Activated naive CD4-positive, alpha-beta T cell (primary cell): ENCODE results near the gene RHEB.

ENCODE experiments used
- DNase-seq, 4 experiments: peaks; one replicate each; lab custom pipeline; 2025; lab: John Stamatoyannopoulos, UW

RHEB gene

GRCh38 chr7:151448261-151449252 lies 71.1 kb downstream of the RHEB start:
- DNase-seq, result peak; percentile 50 to 72 (median 68)

- no peak for DNase-seq
These were observed 71.8 kb downstream of the RHEB start for GRCh38 chr7:151447901-151448260.

DNA sequence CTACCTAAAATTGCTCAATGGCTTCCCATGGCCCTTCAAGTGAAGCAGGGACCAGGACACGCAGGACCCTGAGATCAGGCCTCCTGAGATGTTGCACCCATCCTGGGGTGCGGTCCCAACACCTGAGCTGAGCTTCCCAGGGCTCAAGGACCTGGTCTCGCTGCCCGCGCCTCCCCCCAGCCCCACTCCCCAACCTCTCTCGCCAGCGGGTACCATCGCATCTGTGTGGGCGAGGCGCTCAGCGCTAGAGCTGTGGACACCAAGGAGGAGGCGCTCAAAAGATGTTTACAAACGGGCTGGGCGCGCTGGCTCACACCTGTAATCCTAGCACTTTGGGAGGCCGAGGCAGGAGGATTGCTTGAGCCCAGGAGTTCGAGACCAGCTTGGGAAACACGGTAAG lies 72.4 kb downstream of the RHEB start:
- DNase-seq, result no peak

GRCh38 chr7:151446412-151446811 lies 73.3 kb downstream of the RHEB start:
- no peak for DNase-seq

- no peak for DNase-seq
These were observed 75.1 kb downstream of the RHEB start for GRCh38 chr7:151444632-151445031.

DNA sequence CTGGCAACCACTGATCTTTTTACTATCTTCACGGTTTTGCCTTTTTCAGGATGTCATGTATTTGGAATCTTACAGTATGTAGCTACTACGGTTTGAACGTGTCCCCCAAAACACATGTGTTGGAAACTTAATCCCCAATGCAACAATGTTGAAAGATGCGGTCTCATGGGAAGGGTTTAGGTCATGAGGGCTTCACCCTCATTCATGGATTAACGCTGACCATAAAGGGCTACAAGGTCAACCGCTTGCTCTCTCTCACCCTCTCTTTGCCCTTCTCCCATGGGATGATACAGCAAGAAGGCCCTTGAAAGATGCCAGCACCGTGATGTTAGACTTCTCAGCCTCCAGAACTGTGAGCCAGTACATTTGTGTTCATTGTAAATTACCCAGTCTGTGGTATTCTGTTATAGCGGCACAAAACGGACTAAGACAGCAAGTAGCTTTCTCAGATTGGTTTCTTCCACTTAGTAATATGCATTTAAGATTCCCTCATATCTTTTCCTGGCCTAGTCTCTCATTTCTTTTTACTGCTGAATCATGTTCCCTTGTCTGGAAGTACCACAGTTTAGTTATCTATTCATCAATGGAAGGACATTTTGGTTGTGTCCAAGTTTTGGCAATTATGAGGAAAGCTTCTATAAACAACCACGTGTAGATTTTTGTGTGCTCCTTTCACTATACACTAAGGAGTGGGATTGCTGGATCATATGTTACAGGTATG lies 76.8 kb downstream of the RHEB start:
- no peak for DNase-seq

GRCh38 chr7:151440799-151441445 lies 78.8 kb downstream of the RHEB start:
- no peak for DNase-seq

GRCh38 chr7:151439855-151440798 lies 79.6 kb downstream of the RHEB start, which contains the start of gene CRYGN:
Gene CRYGN (minus strand): TSS chr7:151440141. CDS start chr7:151439917, 224 bp downstream.
- DNase-seq, result peak in 1 of 4 experiments; percentile 21

DNA sequence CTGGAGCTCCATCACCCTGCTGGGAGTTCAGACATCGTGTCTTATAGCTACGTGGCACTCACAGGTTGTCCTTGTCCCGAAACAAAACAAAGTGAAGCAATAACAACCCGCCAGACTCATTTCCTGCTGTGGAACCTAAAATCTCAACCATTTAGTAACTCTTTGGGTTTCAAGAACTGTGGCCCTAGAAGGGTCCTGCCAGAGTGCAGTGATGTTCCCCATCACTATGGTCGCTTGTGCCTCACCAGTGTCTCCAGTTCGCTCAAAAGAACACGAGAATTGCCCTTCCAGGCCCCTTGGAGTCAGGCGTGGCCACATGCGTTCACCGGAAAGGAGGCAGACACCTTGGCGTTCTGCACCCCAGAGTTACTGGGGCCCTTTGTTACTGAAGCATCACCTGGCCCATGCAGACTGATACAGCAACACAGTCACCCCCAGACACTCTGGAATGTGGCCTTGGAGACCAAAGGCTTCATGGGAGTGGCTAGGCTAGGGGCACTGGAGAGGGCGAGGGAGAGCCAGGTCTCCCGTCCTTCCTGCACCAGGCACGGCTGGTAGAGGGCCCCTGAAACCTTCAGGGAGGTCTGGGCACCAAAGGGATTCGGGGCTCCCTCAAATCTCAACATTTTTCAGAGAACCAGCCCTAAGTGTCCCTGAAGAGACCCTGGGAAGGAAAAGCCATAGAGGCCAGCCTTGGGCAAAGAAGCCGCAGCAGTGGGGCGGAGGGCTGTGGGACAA lies 80.7 kb downstream of the RHEB start:
- no peak for DNase-seq

DNA sequence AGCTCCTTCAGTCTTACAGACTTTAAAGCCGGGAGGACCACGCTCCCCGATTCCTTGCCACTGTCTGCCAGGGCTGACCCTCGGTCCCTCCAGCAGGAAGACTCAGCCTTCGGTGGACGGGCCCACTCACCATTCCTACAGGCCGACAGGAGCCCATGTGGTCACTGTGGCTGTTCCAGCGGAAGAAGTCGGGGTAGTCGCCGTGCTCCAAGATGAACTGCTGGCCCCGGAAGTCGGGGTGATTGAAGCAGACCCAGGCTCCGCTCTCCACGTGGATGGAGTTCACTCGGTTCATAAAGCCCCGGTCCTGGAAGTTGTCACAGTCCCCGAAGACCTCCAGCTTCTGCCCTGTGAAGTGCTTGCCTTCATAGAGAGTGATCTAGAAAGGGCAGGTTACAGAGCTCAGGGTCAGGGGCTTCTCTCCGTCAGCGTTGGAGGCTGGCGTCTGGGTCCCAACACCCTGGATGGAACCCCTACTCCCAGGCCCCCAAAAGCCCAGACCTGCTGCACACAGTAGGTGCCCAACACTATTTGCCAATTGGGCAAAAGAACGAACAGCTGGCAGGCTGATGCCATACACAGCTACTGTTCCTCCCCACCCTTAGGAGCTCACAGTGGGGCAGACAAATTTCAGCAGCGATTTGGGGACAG lies 81.7 kb downstream of the RHEB start:
- no peak for DNase-seq

DNA sequence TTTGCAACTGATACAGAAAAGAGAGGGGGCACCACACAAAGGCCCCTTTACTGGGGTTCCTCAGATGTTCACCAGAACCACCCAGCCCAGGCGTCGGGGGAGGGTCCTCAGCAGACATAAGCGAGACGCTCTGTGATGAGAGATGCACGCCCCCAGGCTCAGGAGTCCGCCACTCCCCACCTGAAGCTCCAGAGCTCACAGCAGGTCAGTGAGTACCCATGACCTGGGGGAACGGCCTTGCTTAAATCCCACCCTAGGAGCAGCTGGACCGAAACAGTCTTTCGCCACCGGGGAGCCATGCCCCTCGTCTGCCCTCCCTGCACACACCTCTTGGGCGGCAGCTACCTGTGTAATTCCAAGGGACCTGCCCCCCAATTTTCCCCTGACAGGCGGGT lies 82.5 kb downstream of the RHEB start:
- DNase-seq, result no peak

GRCh38 chr7:151436446-151437158 lies 83.1 kb downstream of the RHEB start:
- DNase-seq, result no peak

- no peak for DNase-seq
These were observed 83.7 kb downstream of the RHEB start for GRCh38 chr7:151435971-151436370.

DNA sequence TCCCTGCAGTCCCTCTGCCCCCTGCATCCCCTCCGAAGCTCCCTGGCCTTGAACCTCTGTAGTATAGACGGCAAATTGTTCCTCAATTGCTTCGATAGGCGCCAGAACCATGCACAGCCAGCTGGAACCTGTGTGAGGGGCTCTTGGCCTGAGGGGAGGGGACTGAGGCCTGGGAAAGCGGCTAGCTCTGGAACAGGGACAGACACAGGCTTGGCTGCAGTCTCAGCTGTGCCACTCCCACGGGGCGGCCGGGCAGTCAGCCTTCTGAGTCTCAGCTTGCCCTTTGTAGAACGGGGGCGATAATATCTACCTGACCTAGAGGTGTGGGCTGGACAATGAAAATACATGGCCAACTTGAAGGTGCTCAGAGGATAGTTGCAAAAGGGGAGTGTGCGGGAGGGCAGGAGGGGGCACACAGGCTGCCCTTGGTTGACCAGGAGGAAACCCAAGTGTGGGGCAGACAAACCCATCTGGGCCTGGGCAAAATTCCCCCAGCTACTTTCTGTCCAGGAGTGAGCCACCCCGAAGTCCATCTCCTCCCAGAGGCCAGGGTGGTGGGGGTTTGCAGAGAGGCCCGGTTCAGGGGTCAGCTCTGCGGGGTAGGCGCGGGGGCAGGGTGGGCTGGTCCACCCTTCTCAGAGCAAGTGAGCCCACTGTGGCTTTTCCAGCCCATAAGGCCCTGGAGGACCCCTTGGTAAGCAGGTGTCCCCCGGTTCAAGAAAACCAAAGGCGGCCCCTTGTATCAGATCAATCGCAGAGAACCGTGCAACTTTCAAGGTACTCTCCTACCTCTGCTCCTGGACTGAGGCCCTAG lies 84.4 kb downstream of the RHEB start:
- DNase-seq, result no peak

DNA sequence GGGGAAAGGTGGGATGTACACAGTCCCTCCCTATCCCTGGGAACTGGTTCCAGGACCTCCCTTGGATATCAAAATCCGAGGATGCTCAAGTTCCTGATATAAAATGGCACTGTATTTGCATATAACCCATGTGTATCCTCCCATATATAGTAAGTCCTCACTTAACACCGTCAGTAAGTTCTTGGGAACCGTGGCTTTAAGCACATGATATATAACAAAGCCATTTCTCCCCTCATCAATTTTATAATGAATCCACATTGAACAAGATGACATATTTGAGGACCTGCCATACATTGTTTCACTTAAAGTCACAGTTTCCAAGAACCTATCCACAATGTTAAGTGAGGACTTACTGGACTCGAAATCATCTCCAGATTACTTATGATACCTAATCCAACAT lies 85.1 kb downstream of the RHEB start:
- DNase-seq, result no peak

GRCh38 chr7:151433721-151434400 lies 85.8 kb downstream of the RHEB start:
- DNase-seq, result no peak

GRCh38 chr7:151432658-151433521 lies 86.8 kb downstream of the RHEB start:
- DNase-seq, result peak in 2 of 4 experiments; percentile 26 to 45
